Measurements from ENCODE around the gene CPLX3. TPM values are rescaled to one million over a fixed set of nuclear protein-coding genes. Genes with fewer than 3 reads are reported as not detected.

Gene CPLX3
- total RNA-seq, 1 experiment from 2014 or later, result not detected

DNA sequence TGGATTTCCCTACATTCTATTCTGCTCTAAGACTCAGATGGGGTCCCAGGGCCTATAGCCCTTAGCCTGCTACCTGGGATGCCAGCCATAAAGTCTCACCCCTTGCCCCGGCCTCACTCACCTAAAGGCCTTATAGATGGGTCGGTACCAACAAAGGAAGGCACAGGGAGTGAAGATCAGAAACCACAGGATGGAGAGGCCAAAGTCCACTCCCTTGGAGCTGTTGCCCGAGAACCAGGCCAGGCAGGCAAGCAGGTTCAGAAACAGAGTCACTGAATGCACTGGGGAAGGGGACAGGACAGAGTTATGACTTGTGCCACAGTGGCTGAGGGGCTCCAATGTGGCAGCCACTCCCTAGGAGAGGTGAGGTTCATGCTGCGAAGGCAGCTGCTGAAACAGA is 24.0 kb downstream of the CPLX3 start:
- Histone ChIP-seq H3K79me2 (ENCODE audit: insufficient read depth, low read length) (no peaks in the 10 kb centered on the region), H4K8ac (replicated peaks; ENCODE audit: insufficient read length, low read depth, low read length) (no peak overlapping the region), H2BK15ac (ENCODE audit: low read depth, low read length) (no peak overlapping the region), H3K18ac (ENCODE audit: insufficient read length, low read depth, low read length) (no peak overlapping the region), H4K5ac (ENCODE audit: insufficient read length, low read depth, low read length) (no peak overlapping the region), H2BK20ac (ENCODE audit: low read depth, low read length, poor library complexity, severe bottlenecking) (no peak overlapping the region), H3K9ac (ENCODE audit: extremely low read depth, insufficient read length, low read length) (no peak overlapping the region), H3K9me3 (ENCODE audit: control insufficient read depth, low read depth, low read length) (no peaks in the 10 kb centered on the region), H3K56ac (ENCODE audit: insufficient read length, low read depth, low read length) (no peak overlapping the region), H3K27me3 (ENCODE audit: insufficient read depth, low read length) (no peaks in the 10 kb centered on the region), H3T11ph (ENCODE audit: low read length) (no peak overlapping the region), H3K79me1 (ENCODE audit: insufficient read depth, low read depth, low read length, poor library complexity, severe bottlenecking) (no peaks in the 10 kb centered on the region), H2BK12ac (ENCODE audit: insufficient read length, low read depth, low read length) (no peak overlapping the region), H4K91ac (ENCODE audit: insufficient read length, low read depth, low read length) (no peak overlapping the region), H3K4me1 (ENCODE audit: insufficient read depth, low read length) (no peaks in the 10 kb centered on the region), H3K14ac (ENCODE audit: insufficient read depth, low read length) (no peak overlapping the region), H3K4ac (ENCODE audit: low read depth, low read length) (no peak overlapping the region), H3K4me2 (ENCODE audit: insufficient read depth, insufficient read length, low read length) (no peak overlapping the region), H2BK5ac (ENCODE audit: insufficient read length, low read length) (no peak overlapping the region), H2AFZ (ENCODE audit: low read length) (no peak overlapping the region), H2AK5ac (ENCODE audit: insufficient read length, low read length) (no peak overlapping the region), H3K23ac (ENCODE audit: insufficient read length, low read depth, low read length) (no peak overlapping the region), H2BK120ac (ENCODE audit: low read depth, low read length, poor library complexity, severe bottlenecking) (no peak overlapping the region), H3K23me2 (ENCODE audit: insufficient read length, low read depth, low read length, poor library complexity, severe bottlenecking) (no peaks in the 10 kb centered on the region), H3K27ac (ENCODE audit: insufficient read length, low read depth, low read length) (no peak overlapping the region), H4K20me1 (ENCODE audit: control insufficient read depth, insufficient read depth, insufficient read length) (no peaks in the 10 kb centered on the region)
- TF ChIP-seq, protein P1, sequence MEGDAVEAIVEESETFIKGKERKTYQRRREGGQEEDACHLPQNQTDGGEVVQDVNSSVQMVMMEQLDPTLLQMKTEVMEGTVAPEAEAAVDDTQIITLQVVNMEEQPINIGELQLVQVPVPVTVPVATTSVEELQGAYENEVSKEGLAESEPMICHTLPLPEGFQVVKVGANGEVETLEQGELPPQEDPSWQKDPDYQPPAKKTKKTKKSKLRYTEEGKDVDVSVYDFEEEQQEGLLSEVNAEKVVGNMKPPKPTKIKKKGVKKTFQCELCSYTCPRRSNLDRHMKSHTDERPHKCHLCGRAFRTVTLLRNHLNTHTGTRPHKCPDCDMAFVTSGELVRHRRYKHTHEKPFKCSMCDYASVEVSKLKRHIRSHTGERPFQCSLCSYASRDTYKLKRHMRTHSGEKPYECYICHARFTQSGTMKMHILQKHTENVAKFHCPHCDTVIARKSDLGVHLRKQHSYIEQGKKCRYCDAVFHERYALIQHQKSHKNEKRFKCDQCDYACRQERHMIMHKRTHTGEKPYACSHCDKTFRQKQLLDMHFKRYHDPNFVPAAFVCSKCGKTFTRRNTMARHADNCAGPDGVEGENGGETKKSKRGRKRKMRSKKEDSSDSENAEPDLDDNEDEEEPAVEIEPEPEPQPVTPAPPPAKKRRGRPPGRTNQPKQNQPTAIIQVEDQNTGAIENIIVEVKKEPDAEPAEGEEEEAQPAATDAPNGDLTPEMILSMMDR (conservative IDR thresholded peaks at IDR 0.05), result no peak
- Mint-ChIP-seq H3K4me3 (no peak overlapping the region), H3K4me1 (no peaks in the 10 kb centered on the region), H3K27ac (no peak overlapping the region), H3K9me3 (no peaks in the 10 kb centered on the region), H3K36me3 (ENCODE audit: insufficient read depth in 1 of 3, low read depth in 3 of 3) (peaks cover 13 to 61% (median 46%) of the 10 kb centered on the region in 3 experiments), H3K27me3 (ENCODE audit: low read depth) (no peaks in the 10 kb centered on the region)
- WGBS (ENCODE audit: extremely low coverage, insufficient read length, low lambda C conversion rate), result no CpG with 5 or more reads among the region's 4 CpGs
- DNase-seq, result no peak

All from H9 (cell line).